Activated CD4-positive, alpha-beta memory T cell treated with anti-CD3 and anti-CD28 coated beads for 36 hours (primary cell): Measurements from ENCODE around the gene ATP8B1. TPM values are rescaled to one million over a fixed set of nuclear protein-coding genes. Genes with fewer than 3 reads are reported as not detected.
A peak's percentile ranks its signal among the peaks of the same experiment; 100 is the strongest.

Experiments used
- CTCF ChIA-PET: fragments of 350-600 bp; sonication (Branson Sonifier 250); formaldehyde crosslinking; loops from one replicate; lab custom pipeline; 2021; ENCODE audit warnings: antibody characterized with exemption, inconsistent platforms; lab: Charles Lee
- POLR2A ChIA-PET: fragments of 350-600 bp; sonication (Branson Sonifier 250); formaldehyde crosslinking; loops from one replicate; lab custom pipeline; 2021; ENCODE audit warnings: antibody characterized with exemption; lab: Charles Lee
- DNase-seq: peaks from one replicate; pipeline ENCODE4 v3.0.0-alpha.2; 2020
- H3K27ac Mint-ChIP-seq: one replicate; pipeline ENCODE4 v1.8.0; 2021; ENCODE audit warnings: mixed read lengths
- H3K27me3 Mint-ChIP-seq: one replicate; pipeline ENCODE4 v1.8.0; 2021; ENCODE audit warnings: mixed read lengths
- H3K36me3 Mint-ChIP-seq: one replicate; pipeline ENCODE4 v1.8.0; 2021; ENCODE audit warnings: mixed read lengths
- H3K4me1 Mint-ChIP-seq: one replicate; pipeline ENCODE4 v1.8.0; 2021; ENCODE audit warnings: low read depth, mixed read lengths
- H3K4me3 Mint-ChIP-seq: one replicate; pipeline ENCODE4 v1.8.0; 2021; ENCODE audit warnings: mild to moderate bottlenecking, mixed read lengths
- H3K9me3 Mint-ChIP-seq: one replicate; pipeline ENCODE4 v1.8.0; 2021; ENCODE audit warnings: mixed read lengths
- intact Hi-C: fragments of 100-400 bp; cut with micrococcal nuclease; formaldehyde crosslinking; loops from one replicate; pipeline ENCODE4 v1.15.1; 2023
- total RNA-seq, 2 experiments: library from RNA; stranded (reverse); gene quantifications; one replicate each; pipeline ENCODE4 v1.2.3, GENCODE V29; 2021

ATP8B1 gene
- total RNA-seq, 2 experiments from 2014 or later = not detected

DNA sequence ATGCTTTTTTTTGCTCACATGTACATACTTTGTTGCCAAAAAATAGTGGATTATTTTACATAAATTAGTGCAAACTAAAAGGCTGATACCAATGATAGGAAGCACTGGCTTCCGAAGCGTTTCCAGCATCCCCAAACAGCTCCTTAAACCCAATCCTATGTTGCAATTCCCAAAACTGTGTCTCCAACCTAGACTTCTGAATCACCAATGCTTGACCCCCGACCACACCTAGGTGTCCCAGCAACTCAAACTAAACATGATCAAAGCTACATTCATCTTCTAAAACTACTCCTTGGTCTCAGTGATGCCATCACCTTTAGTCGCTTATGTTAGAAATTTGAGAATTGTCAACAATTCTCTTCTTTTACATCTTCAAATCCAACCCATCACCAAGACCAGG lies 13.4 kb downstream of the ATP8B1 start:
- peaks cover 12% of the 10 kb centered on the region for H3K27me3 Mint-ChIP-seq
- H3K36me3 Mint-ChIP-seq = no peaks in the 10 kb centered on the region
- no peaks in the 10 kb centered on the region for H3K9me3 Mint-ChIP-seq
- H3K4me1 Mint-ChIP-seq = no peaks in the 10 kb centered on the region
- POLR2A ChIA-PET = no interaction called here
- no peak overlapping the region for H3K27ac Mint-ChIP-seq
- no peak for DNase-seq
- intact Hi-C loops = no loop called here
- CTCF ChIA-PET = no interaction called here
- no peak overlapping the region for H3K4me3 Mint-ChIP-seq

DNA sequence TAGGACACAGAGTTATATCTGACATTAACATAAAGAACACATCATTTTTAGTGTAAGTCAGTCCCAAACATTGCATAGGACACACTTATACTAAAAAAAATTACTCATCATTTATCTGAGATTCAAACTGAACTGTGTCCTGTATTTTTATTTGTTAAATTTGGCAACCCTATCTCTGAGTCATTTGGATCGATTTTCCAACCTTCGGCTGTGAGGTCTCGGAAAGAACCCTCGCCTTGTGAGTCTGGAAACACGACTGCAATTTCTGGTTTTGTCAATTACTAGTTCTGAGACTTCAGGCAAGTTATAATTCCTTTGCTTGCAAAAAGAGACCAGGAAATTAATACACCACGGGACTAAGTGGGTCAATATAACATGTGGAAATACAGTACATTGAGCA lies 14.0 kb downstream of the ATP8B1 start:
- Mint-ChIP-seq H3K36me3 (no peaks in the 10 kb centered on the region), H3K4me3 (no peak overlapping the region), H3K4me1 (no peaks in the 10 kb centered on the region), H3K27me3 (peaks cover 12% of the 10 kb centered on the region), H3K9me3 (no peaks in the 10 kb centered on the region), H3K27ac (no peak overlapping the region)
- ChIA-PET POLR2A (no interaction called here), CTCF (no interaction called here)
- intact Hi-C loops = no loop called here
- DNase-seq = no peak

DNA sequence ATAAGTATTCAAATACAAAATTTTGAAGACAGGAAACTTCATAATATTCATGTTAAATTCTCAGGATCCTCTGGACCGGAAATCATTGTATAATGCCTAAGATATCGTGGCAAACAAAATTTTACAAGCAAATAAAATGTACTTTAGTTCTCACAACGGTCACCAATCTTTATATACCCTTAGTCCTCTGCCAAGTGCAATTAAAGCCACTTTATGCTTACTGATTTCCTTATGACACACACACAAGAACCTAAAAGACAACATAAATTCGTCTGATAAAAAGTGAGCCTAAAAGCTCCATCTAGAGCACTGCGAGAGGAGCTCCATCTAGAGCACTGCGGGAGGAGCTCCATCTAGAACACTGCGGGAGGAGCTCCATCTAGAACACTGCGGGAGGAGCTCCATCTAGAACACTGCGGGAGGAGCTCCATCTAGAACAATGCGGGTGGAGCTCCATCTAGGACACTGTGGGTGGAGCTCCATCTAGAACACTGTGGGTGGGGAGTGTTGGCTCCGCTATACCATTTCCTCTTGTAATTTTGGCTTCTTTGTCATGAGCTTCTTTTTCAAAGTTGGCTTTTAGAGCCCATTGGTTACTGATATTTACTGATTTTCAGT lies 15.9 kb downstream of the ATP8B1 start:
- H3K9me3 Mint-ChIP-seq = no peaks in the 10 kb centered on the region
- ChIA-PET CTCF (no interaction called here), POLR2A (no interaction called here)
- no peak overlapping the region for H3K27ac Mint-ChIP-seq
- H3K27me3 Mint-ChIP-seq = no peaks in the 10 kb centered on the region
- no peaks in the 10 kb centered on the region for H3K4me1 Mint-ChIP-seq
- intact Hi-C loops = no loop called here
- no peak for DNase-seq
- no peaks in the 10 kb centered on the region for H3K36me3 Mint-ChIP-seq
- H3K4me3 Mint-ChIP-seq = no peak overlapping the region

DNA sequence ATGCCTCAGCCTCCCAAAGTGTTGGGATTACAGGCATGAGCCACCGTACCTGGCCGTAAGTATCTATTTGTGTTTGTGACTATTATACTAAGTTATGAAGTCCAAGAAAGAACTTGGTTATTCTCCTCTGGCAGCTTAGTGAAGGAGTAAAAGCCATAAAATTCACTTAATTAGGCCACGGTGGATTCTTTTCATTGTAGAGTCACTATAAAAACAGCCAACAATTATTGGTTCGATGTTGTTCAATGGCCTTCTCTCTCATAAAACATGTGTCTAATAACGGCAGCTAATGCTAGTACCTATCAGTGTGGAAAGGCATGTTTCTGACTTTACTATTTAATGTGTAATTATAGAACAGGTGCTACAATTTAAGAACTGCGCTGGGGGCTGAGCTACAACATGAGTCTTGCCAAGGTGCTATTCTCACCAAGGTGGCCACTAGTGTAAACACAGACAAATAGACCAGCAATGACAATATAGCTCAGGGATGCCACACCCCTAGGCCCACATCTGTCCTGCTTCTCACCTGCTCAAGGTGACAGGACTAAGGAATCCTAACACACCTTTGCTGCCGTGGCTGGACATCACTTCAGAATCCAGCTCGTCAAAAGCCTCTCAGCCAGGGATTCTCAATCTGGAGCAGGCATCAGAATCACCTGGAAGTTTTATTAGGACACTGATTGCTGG lies 17.2 kb downstream of the ATP8B1 start:
- ChIA-PET POLR2A (interaction anchor here (0.6 kb wide), 1 partner anchor 173 kb away, joined by 4 read pairs; no protein-coding TSS in a partner anchor), CTCF (no interaction called here)
- no peaks in the 10 kb centered on the region for H3K36me3 Mint-ChIP-seq
- H3K4me3 Mint-ChIP-seq = no peak overlapping the region
- no peak overlapping the region for H3K27ac Mint-ChIP-seq
- no peaks in the 10 kb centered on the region for H3K9me3 Mint-ChIP-seq
- H3K4me1 Mint-ChIP-seq = no peaks in the 10 kb centered on the region
- H3K27me3 Mint-ChIP-seq = no peaks in the 10 kb centered on the region
- intact Hi-C loops = no loop called here
- DNase-seq = no peak

DNA sequence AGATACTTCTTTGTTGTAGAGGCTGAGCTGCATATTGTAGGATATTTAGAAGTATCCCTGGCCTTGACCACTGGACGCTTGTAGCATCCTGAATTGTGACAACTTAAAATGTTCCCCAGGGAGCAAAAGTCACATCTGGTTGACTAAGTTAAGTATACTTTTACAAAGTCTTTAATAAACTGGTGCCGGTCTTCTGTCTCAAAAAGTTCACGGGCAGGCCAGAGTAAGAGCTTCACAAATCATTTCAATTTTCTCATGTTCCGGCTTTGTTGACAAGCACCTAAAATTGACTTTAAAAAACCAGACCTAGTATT lies 18.4 kb downstream of the ATP8B1 start:
- no peak for DNase-seq
- no peaks in the 10 kb centered on the region for H3K4me1 Mint-ChIP-seq
- H3K9me3 Mint-ChIP-seq = no peaks in the 10 kb centered on the region
- H3K27ac Mint-ChIP-seq = no peak overlapping the region
- intact Hi-C loops = no loop called here
- no peaks in the 10 kb centered on the region for H3K27me3 Mint-ChIP-seq
- no peaks in the 10 kb centered on the region for H3K36me3 Mint-ChIP-seq
- CTCF ChIA-PET = no interaction called here
- H3K4me3 Mint-ChIP-seq = no peak overlapping the region
- POLR2A ChIA-PET = no interaction called here

DNA sequence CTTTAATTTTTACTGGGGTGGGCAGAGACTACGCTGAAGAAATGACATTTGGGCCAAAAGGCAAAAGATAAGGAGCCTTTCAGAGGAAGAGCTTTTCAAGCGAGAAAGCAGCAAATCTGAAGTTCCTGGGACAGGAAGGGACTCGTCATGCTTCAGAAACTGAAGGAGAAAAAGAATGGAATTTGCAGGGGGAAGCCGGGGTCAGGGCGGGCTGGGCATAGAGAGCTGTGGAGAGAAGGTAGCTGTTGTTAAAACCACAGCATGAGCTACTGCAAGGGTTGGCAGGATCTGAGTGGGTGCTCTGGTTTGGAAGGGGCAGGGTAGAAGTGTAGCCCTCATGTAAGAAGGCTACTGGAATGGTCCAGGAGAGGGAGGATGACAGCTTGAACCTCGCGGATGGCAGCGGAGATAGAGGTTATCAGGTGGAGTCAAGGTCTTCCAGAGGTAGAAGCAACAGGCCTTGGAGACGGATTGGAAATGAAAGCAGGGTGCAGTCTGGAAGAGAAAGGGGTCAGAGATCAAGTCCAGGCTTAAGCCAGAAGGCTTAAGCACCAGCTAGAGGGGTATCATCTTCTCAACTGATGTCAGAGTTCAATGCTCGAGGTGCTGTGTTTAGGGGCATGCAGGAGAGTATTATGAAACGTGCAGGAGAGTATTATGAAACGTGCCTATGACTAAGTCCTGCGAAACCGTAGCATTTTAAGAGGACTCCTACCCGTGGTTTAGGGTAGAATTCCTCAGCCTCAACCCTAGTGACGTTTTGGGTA lies 18.9 kb downstream of the ATP8B1 start:
- ChIA-PET POLR2A (no interaction called here), CTCF (no interaction called here)
- intact Hi-C loops = no loop called here
- H3K4me3 Mint-ChIP-seq = no peak overlapping the region
- no peaks in the 10 kb centered on the region for H3K36me3 Mint-ChIP-seq
- DNase-seq = no peak
- H3K9me3 Mint-ChIP-seq = no peaks in the 10 kb centered on the region
- H3K27me3 Mint-ChIP-seq = no peaks in the 10 kb centered on the region
- H3K4me1 Mint-ChIP-seq = no peaks in the 10 kb centered on the region
- no peak overlapping the region for H3K27ac Mint-ChIP-seq

DNA sequence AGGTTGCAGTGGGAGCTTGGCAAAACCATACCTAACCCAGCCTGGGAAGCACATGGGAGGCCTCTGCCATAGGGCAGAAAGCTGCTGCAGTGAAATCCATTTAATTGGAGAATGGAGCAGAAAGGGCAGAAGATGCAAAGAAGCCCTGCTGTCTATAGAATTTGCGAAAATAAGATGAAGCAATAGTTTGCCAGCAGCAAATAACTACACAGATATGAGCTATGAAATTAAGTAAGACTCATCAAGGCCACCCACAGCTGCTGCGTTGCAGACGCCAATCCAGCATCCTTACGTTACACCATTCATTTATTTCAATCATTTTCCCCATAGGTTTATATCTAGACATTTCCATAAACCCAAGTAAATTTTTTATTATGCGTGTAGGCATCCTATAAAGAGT lies 21.1 kb downstream of the ATP8B1 start:
- ChIA-PET CTCF (no interaction called here), POLR2A (no interaction called here)
- intact Hi-C loops = no loop called here
- Mint-ChIP-seq H3K27ac (no peak overlapping the region), H3K4me1 (no peaks in the 10 kb centered on the region), H3K4me3 (no peak overlapping the region), H3K27me3 (no peaks in the 10 kb centered on the region), H3K9me3 (no peaks in the 10 kb centered on the region), H3K36me3 (no peaks in the 10 kb centered on the region)
- DNase-seq = no peak

DNA sequence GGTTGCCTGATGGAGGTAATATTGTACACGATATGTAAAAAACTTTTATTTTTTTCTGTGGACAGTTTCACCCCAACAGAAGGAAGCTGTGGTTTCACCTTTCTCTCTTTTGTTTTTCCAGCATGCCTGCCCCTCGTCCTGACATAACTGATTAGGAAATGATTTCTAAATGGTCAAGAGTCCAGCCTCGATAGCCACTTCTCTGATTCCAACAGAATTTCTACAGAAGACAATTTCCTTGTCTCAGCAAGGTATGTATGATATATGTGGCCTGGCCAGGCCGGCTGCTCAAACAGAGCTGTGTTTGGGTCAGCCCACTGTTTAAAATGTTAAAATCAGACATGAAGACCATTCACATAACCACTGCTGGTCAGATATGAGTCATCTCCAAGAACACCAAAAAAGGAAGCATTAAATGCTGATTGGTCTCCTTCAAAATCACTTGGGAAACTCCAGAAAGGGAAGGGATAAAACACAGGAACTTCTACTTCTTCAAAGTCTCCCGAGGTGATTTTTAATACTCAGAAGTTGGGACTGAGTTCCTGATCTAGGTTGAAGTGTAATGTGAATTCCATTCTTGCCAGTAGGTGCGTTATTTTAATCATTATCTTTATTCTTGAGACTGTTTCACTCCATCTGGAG lies 22.3 kb downstream of the ATP8B1 start:
- intact Hi-C loops = no loop called here
- no peaks in the 10 kb centered on the region for H3K9me3 Mint-ChIP-seq
- H3K4me1 Mint-ChIP-seq = peaks cover 4% of the 10 kb centered on the region
- DNase-seq = no peak
- ChIA-PET POLR2A (no interaction called here), CTCF (no interaction called here)
- no peak overlapping the region for H3K4me3 Mint-ChIP-seq
- no peaks in the 10 kb centered on the region for H3K36me3 Mint-ChIP-seq
- no peaks in the 10 kb centered on the region for H3K27me3 Mint-ChIP-seq
- H3K27ac Mint-ChIP-seq = no peak overlapping the region

DNA sequence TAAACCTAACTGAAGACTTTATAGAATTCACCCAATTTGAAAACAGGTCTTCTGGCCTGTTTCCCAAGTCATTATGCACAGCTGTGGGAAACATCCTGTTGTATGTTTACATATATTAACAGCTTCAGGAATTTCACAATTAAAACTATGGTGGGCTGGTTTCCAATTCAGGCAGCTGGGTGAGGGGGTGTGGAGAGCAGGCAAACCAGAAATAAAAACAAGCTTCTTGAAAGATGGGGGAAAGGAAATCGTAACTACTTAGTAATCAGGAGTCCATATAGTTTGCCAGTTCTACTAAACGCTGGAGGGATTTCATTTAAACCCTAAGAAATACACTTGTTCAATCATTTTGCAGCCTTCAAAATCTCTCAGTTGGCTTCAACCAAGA lies 22.8 kb downstream of the ATP8B1 start:
- no peaks in the 10 kb centered on the region for H3K9me3 Mint-ChIP-seq
- no peak for DNase-seq
- ChIA-PET POLR2A (no interaction called here), CTCF (no interaction called here)
- no peak overlapping the region for H3K27ac Mint-ChIP-seq
- H3K4me3 Mint-ChIP-seq = no peak overlapping the region
- intact Hi-C loops = no loop called here
- no peaks in the 10 kb centered on the region for H3K27me3 Mint-ChIP-seq
- H3K36me3 Mint-ChIP-seq = no peaks in the 10 kb centered on the region
- H3K4me1 Mint-ChIP-seq = peaks cover 4% of the 10 kb centered on the region

DNA sequence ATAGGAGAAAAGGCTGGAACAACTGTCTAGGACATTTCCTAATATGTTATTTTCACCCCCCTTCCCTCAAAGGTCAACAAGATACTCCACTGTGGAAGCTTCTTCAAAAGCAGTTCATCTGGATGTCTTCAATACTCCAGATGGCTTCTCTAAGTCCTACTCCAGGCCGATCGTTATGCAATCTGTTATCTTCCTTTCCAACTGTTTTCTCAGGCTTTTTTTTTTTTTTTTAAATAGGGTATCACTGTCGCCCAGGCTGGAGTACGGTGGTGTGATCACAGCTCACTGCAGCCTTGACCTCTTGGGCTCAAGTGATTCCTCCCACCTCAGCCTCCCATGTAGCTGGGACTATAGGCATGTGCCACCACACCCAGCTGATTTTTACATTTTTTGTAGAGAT lies 26.3 kb downstream of the ATP8B1 start:
- Mint-ChIP-seq H3K4me3 (no peak overlapping the region), H3K36me3 (no peaks in the 10 kb centered on the region), H3K9me3 (no peaks in the 10 kb centered on the region), H3K4me1 (peaks cover 4% of the 10 kb centered on the region), H3K27ac (no peak overlapping the region), H3K27me3 (no peaks in the 10 kb centered on the region)
- ChIA-PET CTCF (interaction anchor here (0.6 kb wide), 3 partner anchors 11 to 764 kb away, joined by 3 to 4 read pairs (median 3); no protein-coding TSS in a partner anchor), POLR2A (no interaction called here)
- DNase-seq = no peak
- intact Hi-C loops = no loop called here

DNA sequence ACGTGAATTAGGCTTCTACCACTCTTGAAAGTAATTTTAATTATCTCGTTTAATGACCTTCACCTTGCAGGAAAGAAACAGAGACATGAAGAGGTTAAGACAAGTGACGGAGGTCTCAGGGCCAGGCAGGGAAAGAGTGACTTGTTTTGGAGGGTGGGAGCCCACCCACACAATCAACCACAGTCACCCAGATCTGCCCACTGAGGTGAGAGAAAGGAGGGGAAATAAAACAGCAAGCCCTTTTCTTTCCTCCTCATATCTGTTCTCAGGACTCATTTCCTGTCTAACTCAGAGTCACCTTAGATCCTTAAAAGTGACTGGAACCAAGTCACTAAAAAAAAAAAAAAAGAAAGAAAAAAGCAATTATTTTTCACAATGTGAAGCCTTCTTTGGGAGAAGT lies 26.8 kb downstream of the ATP8B1 start:
- peak; percentile 19 for DNase-seq
- ChIA-PET POLR2A (no interaction called here), CTCF (interaction anchor here (0.6 kb wide), 3 partner anchors 11 to 764 kb away, joined by 3 to 4 read pairs (median 3); no protein-coding TSS in a partner anchor)
- H3K4me1 Mint-ChIP-seq = peaks cover 4% of the 10 kb centered on the region
- no peaks in the 10 kb centered on the region for H3K27me3 Mint-ChIP-seq
- no peak overlapping the region for H3K27ac Mint-ChIP-seq
- intact Hi-C loops = no loop called here
- H3K9me3 Mint-ChIP-seq = no peaks in the 10 kb centered on the region
- no peak overlapping the region for H3K4me3 Mint-ChIP-seq
- no peaks in the 10 kb centered on the region for H3K36me3 Mint-ChIP-seq

DNA sequence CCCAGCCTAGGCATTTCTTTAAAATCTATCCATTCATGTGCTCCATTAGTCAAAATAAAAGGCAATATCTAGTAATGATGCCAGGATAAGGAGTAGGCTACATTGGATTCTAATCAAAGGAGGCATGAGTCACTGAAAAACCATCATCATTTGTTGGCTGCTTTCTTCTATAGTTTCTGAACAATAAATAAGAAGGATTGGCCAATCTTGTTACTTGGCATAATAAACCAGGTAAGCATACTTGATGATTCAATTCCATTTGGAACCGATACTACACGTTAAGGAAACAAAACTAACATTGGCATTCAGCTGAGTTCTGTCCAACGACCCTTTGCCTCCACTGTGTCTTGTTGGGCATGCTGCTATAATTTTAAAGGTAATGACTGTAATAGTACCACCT lies 27.2 kb downstream of the ATP8B1 start:
- Mint-ChIP-seq H3K9me3 (no peaks in the 10 kb centered on the region), H3K4me3 (no peak overlapping the region), H3K27ac (no peak overlapping the region), H3K27me3 (no peaks in the 10 kb centered on the region), H3K4me1 (peaks cover 4% of the 10 kb centered on the region), H3K36me3 (no peaks in the 10 kb centered on the region)
- CTCF ChIA-PET = no interaction called here
- POLR2A ChIA-PET = no interaction called here
- no peak for DNase-seq
- intact Hi-C loops = no loop called here
